ENCODE data around the gene PFDN6. TPM values are rescaled to one million over a fixed set of nuclear protein-coding genes. Genes with fewer than 3 reads are reported as not detected.

PFDN6 gene
- total and polyA plus RNA-seq, 2 of the 13 experiments (the other 11 are each of a cell fraction or from before 2014, with no cell fraction given): 75.5 to 87.0 TPM

DNA sequence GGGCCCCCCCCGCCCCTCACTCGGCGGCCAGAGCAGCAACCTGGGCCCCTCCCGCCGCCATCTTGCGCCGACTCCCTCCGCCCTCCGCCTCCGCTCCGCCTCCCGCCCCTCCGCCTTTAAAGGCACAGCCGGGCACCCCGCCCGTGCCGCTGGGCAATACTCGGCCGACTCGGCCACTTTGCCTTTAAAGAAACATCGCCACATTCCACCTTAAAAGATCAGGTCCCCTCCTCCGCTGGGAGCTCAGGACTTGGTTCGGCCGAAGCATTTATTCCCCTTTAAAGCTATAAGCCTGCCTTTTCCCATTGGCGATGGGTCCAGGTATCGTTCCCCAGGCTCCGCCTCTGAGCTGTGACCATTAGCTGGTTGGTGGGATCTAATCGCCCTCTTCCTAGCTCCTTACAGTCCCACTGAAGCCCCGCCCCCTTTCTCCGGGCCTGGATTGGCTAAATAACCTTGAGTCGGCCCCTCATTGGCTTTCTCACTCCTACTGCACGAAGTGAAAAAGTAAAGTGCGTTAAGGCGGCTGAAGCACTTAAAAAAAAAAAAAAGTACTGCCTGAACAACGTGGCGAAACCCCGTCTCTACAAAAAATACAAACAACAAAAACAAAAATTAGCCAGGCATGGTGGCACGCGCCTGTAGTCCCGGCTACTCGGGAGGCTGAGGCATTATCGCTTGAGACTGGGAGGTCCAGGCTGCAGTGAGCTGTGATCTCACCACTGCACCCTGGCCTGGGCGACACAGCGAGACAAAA, 28.4 kb downstream of the PFDN6 start, which contains the start of gene ZBTB22 (continued):
- TF ChIP-seq, protein P1, sequence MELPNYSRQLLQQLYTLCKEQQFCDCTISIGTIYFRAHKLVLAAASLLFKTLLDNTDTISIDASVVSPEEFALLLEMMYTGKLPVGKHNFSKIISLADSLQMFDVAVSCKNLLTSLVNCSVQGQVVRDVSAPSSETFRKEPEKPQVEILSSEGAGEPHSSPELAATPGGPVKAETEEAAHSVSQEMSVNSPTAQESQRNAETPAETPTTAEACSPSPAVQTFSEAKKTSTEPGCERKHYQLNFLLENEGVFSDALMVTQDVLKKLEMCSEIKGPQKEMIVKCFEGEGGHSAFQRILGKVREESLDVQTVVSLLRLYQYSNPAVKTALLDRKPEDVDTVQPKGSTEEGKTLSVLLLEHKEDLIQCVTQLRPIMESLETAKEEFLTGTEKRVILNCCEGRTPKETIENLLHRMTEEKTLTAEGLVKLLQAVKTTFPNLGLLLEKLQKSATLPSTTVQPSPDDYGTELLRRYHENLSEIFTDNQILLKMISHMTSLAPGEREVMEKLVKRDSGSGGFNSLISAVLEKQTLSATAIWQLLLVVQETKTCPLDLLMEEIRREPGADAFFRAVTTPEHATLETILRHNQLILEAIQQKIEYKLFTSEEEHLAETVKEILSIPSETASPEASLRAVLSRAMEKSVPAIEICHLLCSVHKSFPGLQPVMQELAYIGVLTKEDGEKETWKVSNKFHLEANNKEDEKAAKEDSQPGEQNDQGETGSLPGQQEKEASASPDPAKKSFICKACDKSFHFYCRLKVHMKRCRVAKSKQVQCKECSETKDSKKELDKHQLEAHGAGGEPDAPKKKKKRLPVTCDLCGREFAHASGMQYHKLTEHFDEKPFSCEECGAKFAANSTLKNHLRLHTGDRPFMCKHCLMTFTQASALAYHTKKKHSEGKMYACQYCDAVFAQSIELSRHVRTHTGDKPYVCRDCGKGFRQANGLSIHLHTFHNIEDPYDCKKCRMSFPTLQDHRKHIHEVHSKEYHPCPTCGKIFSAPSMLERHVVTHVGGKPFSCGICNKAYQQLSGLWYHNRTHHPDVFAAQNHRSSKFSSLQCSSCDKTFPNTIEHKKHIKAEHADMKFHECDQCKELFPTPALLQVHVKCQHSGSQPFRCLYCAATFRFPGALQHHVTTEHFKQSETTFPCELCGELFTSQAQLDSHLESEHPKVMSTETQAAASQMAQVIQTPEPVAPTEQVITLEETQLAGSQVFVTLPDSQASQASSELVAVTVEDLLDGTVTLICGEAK (IDR thresholded peaks at IDR 0.05): no peak; the same call in 1 of the 2 replicates
- TF ChIP-seq, protein P1 (CRISPR knock-in tag; IDR thresholded peaks at IDR 0.05): peak; percentile 64
- peak; percentile 55; the same call in 1 of the 2 replicates for TF ChIP-seq SIN3B (IDR thresholded peaks at IDR 0.05; ENCODE audit: low read length)
- TF ChIP-seq KLF11 (CRISPR knock-in tag; IDR thresholded peaks at IDR 0.05): 0 out of 2 replicates have a peak, but pooled peaks have one; percentile 20
- TF ChIP-seq TOE1 (CRISPR knock-in tag; IDR thresholded peaks at IDR 0.05): no peak
- no peak for TF ChIP-seq LRRFIP1 (CRISPR knock-in tag; conservative IDR thresholded peaks at IDR 0.05)
- 0 out of 2 replicates have a peak, but pooled peaks have one; percentile 33 for TF ChIP-seq CHD4 (IDR thresholded peaks at IDR 0.05; ENCODE audit: borderline replicate concordance, low read length)
- 0 out of 2 replicates have a peak, but pooled peaks have one; percentile 20 for TF ChIP-seq HOXD1 (CRISPR knock-in tag; IDR thresholded peaks at IDR 0.05)
- no peak for TF ChIP-seq ZNF674 (CRISPR knock-in tag; IDR thresholded peaks at IDR 0.05; ENCODE audit: low read depth)
- no peak for TF ChIP-seq ATRX (CRISPR knock-in tag; IDR thresholded peaks at IDR 0.05; ENCODE audit: borderline replicate concordance)
- TF ChIP-seq, protein P2, sequence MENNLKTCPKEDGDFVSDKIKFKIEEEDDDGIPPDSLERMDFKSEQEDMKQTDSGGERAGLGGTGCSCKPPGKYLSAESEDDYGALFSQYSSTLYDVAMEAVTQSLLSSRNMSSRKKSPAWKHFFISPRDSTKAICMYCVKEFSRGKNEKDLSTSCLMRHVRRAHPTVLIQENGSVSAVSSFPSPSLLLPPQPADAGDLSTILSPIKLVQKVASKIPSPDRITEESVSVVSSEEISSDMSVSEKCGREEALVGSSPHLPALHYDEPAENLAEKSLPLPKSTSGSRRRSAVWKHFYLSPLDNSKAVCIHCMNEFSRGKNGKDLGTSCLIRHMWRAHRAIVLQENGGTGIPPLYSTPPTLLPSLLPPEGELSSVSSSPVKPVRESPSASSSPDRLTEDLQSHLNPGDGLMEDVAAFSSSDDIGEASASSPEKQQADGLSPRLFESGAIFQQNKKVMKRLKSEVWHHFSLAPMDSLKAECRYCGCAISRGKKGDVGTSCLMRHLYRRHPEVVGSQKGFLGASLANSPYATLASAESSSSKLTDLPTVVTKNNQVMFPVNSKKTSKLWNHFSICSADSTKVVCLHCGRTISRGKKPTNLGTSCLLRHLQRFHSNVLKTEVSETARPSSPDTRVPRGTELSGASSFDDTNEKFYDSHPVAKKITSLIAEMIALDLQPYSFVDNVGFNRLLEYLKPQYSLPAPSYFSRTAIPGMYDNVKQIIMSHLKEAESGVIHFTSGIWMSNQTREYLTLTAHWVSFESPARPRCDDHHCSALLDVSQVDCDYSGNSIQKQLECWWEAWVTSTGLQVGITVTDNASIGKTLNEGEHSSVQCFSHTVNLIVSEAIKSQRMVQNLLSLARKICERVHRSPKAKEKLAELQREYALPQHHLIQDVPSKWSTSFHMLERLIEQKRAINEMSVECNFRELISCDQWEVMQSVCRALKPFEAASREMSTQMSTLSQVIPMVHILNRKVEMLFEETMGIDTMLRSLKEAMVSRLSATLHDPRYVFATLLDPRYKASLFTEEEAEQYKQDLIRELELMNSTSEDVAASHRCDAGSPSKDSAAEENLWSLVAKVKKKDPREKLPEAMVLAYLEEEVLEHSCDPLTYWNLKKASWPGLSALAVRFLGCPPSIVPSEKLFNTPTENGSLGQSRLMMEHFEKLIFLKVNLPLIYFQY (CRISPR knock-in tag; IDR thresholded peaks at IDR 0.05; ENCODE audit: borderline replicate concordance): peak; percentile 59; the same call in 1 of the 2 replicates
- TF ChIP-seq ZNF557 (CRISPR knock-in tag; IDR thresholded peaks at IDR 0.05): no peak
